Body of pancreas (tissue), 4 donors: Measurements from ENCODE around the gene GTF2F1. TPM values are rescaled to one million over a fixed set of nuclear protein-coding genes. Genes with fewer than 3 reads are reported as not detected.
"Not testable (repeated sequence)": the region's sequence is repeated elsewhere in the genome, so short reads cannot be mapped to it uniquely, and the experiment has no call there.

Experiments used
- ATAC-seq: fragments of 150-250 bp; one replicate; pipeline ENCODE4 v1.9.1; 2016
- DNase-seq, 4 donors: peaks; one replicate each; pipeline ENCODE4 v3.0.0-alpha.2; 2019
- H3K27ac ChIP-seq, 4 donors: fragments of 200-600 bp; sonication (generic); 1 replicate in 3 of 4; 2 replicates in 1 of 4; pipeline versions ENCODE4 v1.5.1 to v1.6.1; 2016 to 2019; ENCODE audit warnings: mild to moderate bottlenecking in 1 of 4, mixed read lengths in 1 of 4, moderate library complexity in 1 of 4
- H3K27me3 ChIP-seq, 2 donors: fragments of 200-600 bp; sonication (generic); one replicate each; pipeline ENCODE4 v1.6.0; 2016; ENCODE audit warnings: mild to moderate bottlenecking in 1 of 2
- H3K36me3 ChIP-seq, 2 donors: fragments of 200-600 bp; sonication (generic); replicated peaks in 1 of 2; 2 replicates each; pipeline ENCODE4 v1.5.1; 2016; ENCODE audit warnings: low read depth in 2 of 2; ENCODE audit not compliant: insufficient read depth in 1 of 2
- H3K4me1 ChIP-seq: fragments of 200-600 bp; sonication (generic); one replicate; pipeline ENCODE4 v1.6.0; 2016
- H3K4me3 ChIP-seq, 2 donors: fragments of 200-600 bp; sonication (generic); 1 replicate in 1 of 2; 2 replicates in 1 of 2; pipeline ENCODE4 v1.5.1; 2016 to 2019
- H3K9me3 ChIP-seq, 3 donors: fragments of 200-600 bp; sonication (generic); 1 replicate in 2 of 3; 2 replicates in 1 of 3; pipeline ENCODE4 v1.5.1; 2016
- CTCF ChIP-seq, 7 experiments: fragments of 450-650 bp in 4 of 7; fragments of 200-600 bp in 3 of 7; sonication (generic) in 3 of 7; IDR thresholded peaks; one replicate each; pipeline ENCODE4 v1.5.1; 2016 to 2019; ENCODE audit warnings: antibody characterized with exemption in 7 of 7
- POLR2A ChIP-seq, 3 donors: fragments of 450-650 bp; IDR thresholded peaks; one replicate each; pipeline ENCODE4 v1.6.1; 2016; ENCODE audit warnings: antibody characterized with exemption in 3 of 3, mild to moderate bottlenecking in 2 of 3
- WGBS, 2 donors: methylation state at CpG; one replicate each; pipeline ENCODE4 v1.1.5; 2017; 5-methylcytosine and 5-hydroxymethylcytosine counted together
- intact Hi-C: fragments of 100-400 bp; cut with DNase I; formaldehyde crosslinking; loops from one replicate; pipeline ENCODE4 v1.15.1; 2023
- total RNA-seq, 2 donors: library from RNA; depleted of rRNA; stranded (reverse); fragments of >200 nt; gene quantifications; one replicate each; pipeline ENCODE4 v1.1.0, GENCODE V29; 2016

GTF2F1 gene
- total RNA-seq, 2 donors from 2014 or later: 37.4 to 51.1 TPM

DNA sequence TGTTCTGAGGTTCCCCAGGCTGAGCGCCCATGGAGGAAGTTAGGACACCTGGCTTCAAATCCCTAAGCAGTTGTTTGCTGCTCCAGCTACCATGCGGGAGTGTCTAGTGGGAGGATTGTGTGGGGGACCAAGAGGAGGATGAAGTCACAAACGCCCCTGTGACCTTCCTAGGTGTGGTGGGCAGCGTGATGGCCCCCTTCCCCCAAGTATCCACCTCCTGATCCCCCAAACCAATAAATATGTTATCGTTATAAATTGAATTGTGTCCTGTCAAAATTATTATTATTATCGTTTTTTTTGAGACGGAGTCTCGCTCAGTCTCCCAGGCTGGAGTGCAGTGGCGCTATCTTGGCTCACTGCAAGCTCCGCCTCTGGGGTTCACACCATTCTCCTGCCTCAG lies 40.7 kb upstream of the GTF2F1 start, which contains the start of gene SLC25A41:
Gene SLC25A41 (minus strand): TSS at position 101 of the 400 bp plus-strand sequence. CDS start 70 bp downstream, at position 31.
- H3K9me3 ChIP-seq: no peaks in the 10 kb centered on the region
- no peaks in the 10 kb centered on the region for H3K36me3 ChIP-seq
- TF ChIP-seq CTCF (IDR thresholded peaks at IDR 0.05) (no peak), POLR2A (IDR thresholded peaks at IDR 0.05) (no peak)
- intact Hi-C loops: no loop called here
- no peak for ATAC-seq
- no peaks in the 10 kb centered on the region for H3K4me1 ChIP-seq
- no peak within 1 kb of the TSS for H3K4me3 ChIP-seq
- no peak within 1 kb of the TSS for H3K27ac ChIP-seq
- no peak for DNase-seq
- no peaks in the 10 kb centered on the region for H3K27me3 ChIP-seq
- WGBS, 2 donors: 88 to 91% methylated on average over 9 to 10 of the region's 10 CpGs

DNA sequence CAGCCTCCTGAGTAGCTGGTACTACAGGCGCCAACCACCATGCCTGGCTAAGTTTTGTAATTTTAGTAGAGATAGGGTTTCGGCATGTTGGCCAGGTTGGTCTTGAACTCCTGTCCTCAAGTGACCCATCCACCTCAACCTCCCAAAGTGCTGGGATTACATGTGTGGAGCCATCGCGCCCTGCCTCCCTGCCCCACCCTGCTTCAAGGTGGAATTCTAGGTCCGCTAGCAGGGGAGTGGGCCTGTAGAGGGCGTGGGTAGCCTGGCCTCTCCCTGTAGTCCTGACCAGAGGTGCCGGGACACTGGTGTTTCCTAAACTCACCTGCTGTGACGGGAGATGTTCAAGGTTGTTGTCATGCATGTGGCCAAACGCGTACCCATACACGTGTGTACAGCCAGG lies 40.2 kb upstream of the GTF2F1 start:
- DNase-seq (no peak), ATAC-seq (no peak)
- WGBS, 2 donors: 84 to 92% methylated on average over 2 to 11 of the region's 11 CpGs
- TF ChIP-seq CTCF (IDR thresholded peaks at IDR 0.05) (no peak), POLR2A (IDR thresholded peaks at IDR 0.05) (no peak)
- no peak overlapping the region for H3K4me3 ChIP-seq
- H3K36me3 ChIP-seq: no peaks in the 10 kb centered on the region
- H3K27ac ChIP-seq: no peak overlapping the region
- no peaks in the 10 kb centered on the region for H3K4me1 ChIP-seq
- no peaks in the 10 kb centered on the region for H3K27me3 ChIP-seq
- H3K9me3 ChIP-seq: no peaks in the 10 kb centered on the region
- intact Hi-C loops: no loop called here

DNA sequence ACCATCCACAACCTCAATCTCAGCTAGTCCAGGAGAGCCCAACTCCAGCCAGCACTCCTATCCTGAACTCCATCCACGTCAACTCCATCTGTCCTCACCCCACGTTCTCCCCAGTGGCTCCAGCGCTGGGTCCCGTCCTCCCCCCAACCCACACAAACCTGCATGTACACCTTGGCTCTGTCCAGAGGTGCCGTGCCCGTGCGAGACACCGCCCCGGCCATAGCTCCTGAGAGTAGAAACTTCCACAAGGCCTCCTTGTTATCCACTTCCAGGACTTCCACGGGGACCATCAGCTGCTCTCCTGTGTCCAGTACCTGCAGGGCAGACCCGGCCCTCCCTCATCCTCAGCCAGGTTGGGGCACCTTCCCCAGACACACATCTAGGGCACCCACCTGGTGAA lies 38.9 kb upstream of the GTF2F1 start:
- 83 to 86% methylated on average over 11 of the region's 11 CpGs for WGBS, 2 donors
- Histone ChIP-seq H3K36me3 (no peaks in the 10 kb centered on the region), H3K27ac (no peak overlapping the region), H3K4me3 (no peak overlapping the region), H3K27me3 (no peaks in the 10 kb centered on the region), H3K4me1 (no peaks in the 10 kb centered on the region), H3K9me3 (no peaks in the 10 kb centered on the region)
- ATAC-seq: no peak
- DNase-seq: no peak
- no peak for TF ChIP-seq POLR2A (IDR thresholded peaks at IDR 0.05)
- no peak for TF ChIP-seq CTCF (IDR thresholded peaks at IDR 0.05)
- intact Hi-C loops: no loop called here

GRCh38 chr19:6429419-6430221 lies 36.7 kb upstream of the GTF2F1 start:
- H3K27me3 ChIP-seq: no peaks in the 10 kb centered on the region
- 51% methylated on average over 16 to 20 of the region's 20 CpGs for WGBS, 2 donors
- ATAC-seq: no peak
- no peak for TF ChIP-seq POLR2A (IDR thresholded peaks at IDR 0.05)
- TF ChIP-seq CTCF (IDR thresholded peaks at IDR 0.05): no peak
- H3K4me3 ChIP-seq: no peak overlapping the region
- no peaks in the 10 kb centered on the region for H3K9me3 ChIP-seq
- no peak for DNase-seq
- peaks cover 6% of the 10 kb centered on the region for H3K4me1 ChIP-seq
- H3K36me3 ChIP-seq: no peaks in the 10 kb centered on the region
- no peak overlapping the region for H3K27ac ChIP-seq
- intact Hi-C loops: no loop called here

GRCh38 chr19:6428692-6429418 lies 35.9 kb upstream of the GTF2F1 start:
- intact Hi-C loops: not testable (repeated sequence)

More at GRCh38 chr19:6428692-6429418, 35.9 kb upstream of the GTF2F1 start:
- H3K9me3 ChIP-seq, ATAC-seq, H3K4me3 ChIP-seq, H3K27me3 ChIP-seq, H3K27ac ChIP-seq, H3K4me1 ChIP-seq, DNase-seq, H3K36me3 ChIP-seq: not testable (repeated sequence)
- WGBS, 2 donors: 86 to 95% methylated on average over 2 of the region's 2 CpGs
